T-helper 17 cell (primary cell): ENCODE data around the gene EIF1AX. TPM values are rescaled to one million over a fixed set of nuclear protein-coding genes. Genes with fewer than 3 reads are reported as not detected.
A peak's percentile ranks its signal among the peaks of the same experiment; 100 is the strongest.
"Not testable (repeated sequence)": the region's sequence is repeated elsewhere in the genome, so short reads cannot be mapped to it uniquely, and the experiment has no call there.

ENCODE experiments used
- ATAC-seq: fragments of 150-1000 bp; cut with Tn5 transposase; 2 replicates; pipeline ENCODE4 v1.10.0; 2021; ENCODE audit warnings: mild to moderate bottlenecking, moderate library complexity
- DNase-seq, 3 donors: peaks; one replicate each; pipeline versions ENCODE4 v3.0.0 to v3.0.0-alpha.2; 2020 to 2021
- H3K9me3 ChIP-seq: one replicate; pipeline ENCODE4 v1.7.0; 2013; ENCODE audit warnings: low read length, mild to moderate bottlenecking; ENCODE audit not compliant: control insufficient read depth, poor library complexity, severe bottlenecking
- H3K27ac Mint-ChIP-seq: one replicate; pipeline ENCODE4 v1.8.0; 2022; ENCODE audit warnings: mild to moderate bottlenecking, moderate library complexity, mixed read lengths
- H3K27me3 Mint-ChIP-seq: one replicate; pipeline ENCODE4 v1.8.0; 2022; ENCODE audit warnings: mixed read lengths
- H3K36me3 Mint-ChIP-seq: one replicate; pipeline ENCODE4 v1.8.0; 2022; ENCODE audit warnings: low read depth, mixed read lengths
- H3K4me1 Mint-ChIP-seq: one replicate; pipeline ENCODE4 v1.8.0; 2022; ENCODE audit warnings: mild to moderate bottlenecking, mixed read lengths
- H3K4me3 Mint-ChIP-seq: one replicate; pipeline ENCODE4 v1.8.0; 2022; ENCODE audit warnings: mild to moderate bottlenecking, moderate library complexity, mixed read lengths
- total RNA-seq, 4 donors: library from RNA in 2 of 4; stranded (reverse) in 2 of 4; gene quantifications; one replicate each; pipeline ENCODE4 v1.2.3 and lab custom pipeline; 2022 to 2026

EIF1AX gene
- total RNA-seq (10 to 100 TPM; 34.3 to 36.5 TPM), total RNA-seq (lab: John Stamatoyannopoulos, UW) (73.5 to 80.8 reads per million in 2 donors)

GRCh38 chrX:20141281-20142220, at the start of gene EIF1AX:
EIF1AX (minus strand) TSS chrX:20141838; CDS start chrX:20141640, 198 bp downstream.
- Mint-ChIP-seq H3K27ac (peak within 1 kb of the TSS; percentile 87), H3K36me3 (no peaks in the 10 kb centered on the region), H3K4me1 (peaks cover 11% of the 10 kb centered on the region), H3K27me3 (no peaks in the 10 kb centered on the region), H3K4me3 (peak within 1 kb of the TSS; percentile 86)
- H3K9me3 ChIP-seq, result no peaks in the 10 kb centered on the region
- ATAC-seq (peak; percentile 99), DNase-seq (peak; percentile 84 to 92 (median 88))

GRCh38 chrX:20189171-20189570, 47.5 kb upstream of the EIF1AX start:
- peaks cover 3% of the 10 kb centered on the region for H3K36me3 Mint-ChIP-seq
- DNase-seq (no peak), ATAC-seq (no peak)
- no peaks in the 10 kb centered on the region for H3K9me3 ChIP-seq
- H3K4me3 Mint-ChIP-seq, result no peak overlapping the region
- H3K4me1 Mint-ChIP-seq, result peaks cover 8% of the 10 kb centered on the region
- H3K27ac Mint-ChIP-seq, result peak overlapping the region; percentile 53
- no peaks in the 10 kb centered on the region for H3K27me3 Mint-ChIP-seq

- Mint-ChIP-seq H3K4me1 (peaks cover 14% of the 10 kb centered on the region), H3K36me3 (peaks cover 4% of the 10 kb centered on the region), H3K4me3 (no peak overlapping the region), H3K27ac (peak overlapping the region; percentile 56), H3K27me3 (no peaks in the 10 kb centered on the region)
- H3K9me3 ChIP-seq, result no peaks in the 10 kb centered on the region
- DNase-seq, result no peak
- ATAC-seq, result peak; percentile 32
Observed at GRCh38 chrX:20181598-20182329, 40.1 kb upstream of the EIF1AX start.

- Mint-ChIP-seq H3K4me3 (no peak overlapping the region), H3K36me3 (peaks cover 4% of the 10 kb centered on the region), H3K27me3 (no peaks in the 10 kb centered on the region), H3K4me1 (peaks cover 9% of the 10 kb centered on the region), H3K27ac (no peak overlapping the region)
- no peaks in the 10 kb centered on the region for H3K9me3 ChIP-seq
- DNase-seq (no peak), ATAC-seq (no peak)
Observed at GRCh38 chrX:20177093-20177492, 35.5 kb upstream of the EIF1AX start.

GRCh38 chrX:20173856-20174255, 32.2 kb upstream of the EIF1AX start:
- ATAC-seq (no peak), DNase-seq (no peak)
- no peaks in the 10 kb centered on the region for H3K9me3 ChIP-seq
- H3K27me3 Mint-ChIP-seq, result no peaks in the 10 kb centered on the region
- no peak overlapping the region for H3K27ac Mint-ChIP-seq
- peaks cover 2% of the 10 kb centered on the region for H3K4me1 Mint-ChIP-seq
- no peak overlapping the region for H3K4me3 Mint-ChIP-seq
- H3K36me3 Mint-ChIP-seq, result peaks cover 2% of the 10 kb centered on the region

GRCh38 chrX:20173313-20173712, 31.7 kb upstream of the EIF1AX start:
- no peaks in the 10 kb centered on the region for H3K27me3 Mint-ChIP-seq
- H3K4me1 Mint-ChIP-seq, result peaks cover 2% of the 10 kb centered on the region
- H3K9me3 ChIP-seq, result no peaks in the 10 kb centered on the region
- H3K4me3 Mint-ChIP-seq, result no peak overlapping the region
- H3K36me3 Mint-ChIP-seq, result peaks cover under 1% of the 10 kb centered on the region
- ATAC-seq (no peak), DNase-seq (no peak)
- no peak overlapping the region for H3K27ac Mint-ChIP-seq

GRCh38 chrX:20171887-20172286, 30.2 kb upstream of the EIF1AX start:
- Mint-ChIP-seq H3K36me3 (peaks cover 4% of the 10 kb centered on the region), H3K4me1 (no peaks in the 10 kb centered on the region), H3K27ac (no peak overlapping the region), H3K4me3 (no peak overlapping the region), H3K27me3 (no peaks in the 10 kb centered on the region)
- H3K9me3 ChIP-seq, result no peaks in the 10 kb centered on the region
- no peak for ATAC-seq
- DNase-seq, result no peak

- not testable (repeated sequence) for H3K27me3 Mint-ChIP-seq, H3K4me3 Mint-ChIP-seq, ATAC-seq, DNase-seq, H3K4me1 Mint-ChIP-seq, H3K27ac Mint-ChIP-seq, H3K9me3 ChIP-seq, H3K36me3 Mint-ChIP-seq
Observed at GRCh38 chrX:20162516-20162915, 20.9 kb upstream of the EIF1AX start.

GRCh38 chrX:20159797-20160385, 18.3 kb upstream of the EIF1AX start:
- ATAC-seq (no peak), DNase-seq (no peak)
- Mint-ChIP-seq H3K27me3 (no peaks in the 10 kb centered on the region), H3K4me1 (peaks cover 4% of the 10 kb centered on the region), H3K4me3 (no peak overlapping the region), H3K27ac (peak overlapping the region; percentile 57), H3K36me3 (peaks cover 7% of the 10 kb centered on the region)
- H3K9me3 ChIP-seq, result no peaks in the 10 kb centered on the region

- Mint-ChIP-seq H3K4me1 (no peaks in the 10 kb centered on the region), H3K27me3 (no peaks in the 10 kb centered on the region), H3K36me3 (peaks cover 2% of the 10 kb centered on the region), H3K4me3 (no peak overlapping the region), H3K27ac (no peak overlapping the region)
- DNase-seq (no peak), ATAC-seq (no peak)
- no peaks in the 10 kb centered on the region for H3K9me3 ChIP-seq
Observed at GRCh38 chrX:20151689-20152088, 10.1 kb upstream of the EIF1AX start.

GRCh38 chrX:20149326-20149725, 7.7 kb upstream of the EIF1AX start:
- Mint-ChIP-seq H3K36me3 (peaks cover 2% of the 10 kb centered on the region), H3K27ac (no peak overlapping the region)

GRCh38 chrX:20147561-20147960, 5.9 kb upstream of the EIF1AX start:
- Mint-ChIP-seq H3K27ac (peak overlapping the region; percentile 57), H3K36me3 (no peaks in the 10 kb centered on the region), H3K4me1 (peaks cover 3% of the 10 kb centered on the region), H3K4me3 (no peak overlapping the region), H3K27me3 (no peaks in the 10 kb centered on the region)
- ATAC-seq (no peak), DNase-seq (no peak)
- H3K9me3 ChIP-seq, result no peaks in the 10 kb centered on the region

More at GRCh38 chrX:20149326-20149725, 7.7 kb upstream of the EIF1AX start:
- no peaks in the 10 kb centered on the region for H3K27me3 Mint-ChIP-seq
- DNase-seq (no peak), ATAC-seq (no peak)
- H3K4me3 Mint-ChIP-seq, result no peak overlapping the region
- no peaks in the 10 kb centered on the region for H3K9me3 ChIP-seq
- H3K4me1 Mint-ChIP-seq, result peaks cover 3% of the 10 kb centered on the region

GRCh38 chrX:20144491-20144890, 2.9 kb upstream of the EIF1AX start:
- no peak overlapping the region for H3K4me3 Mint-ChIP-seq
- H3K9me3 ChIP-seq, result no peaks in the 10 kb centered on the region
- ATAC-seq (no peak), DNase-seq (no peak)
- no peak overlapping the region for H3K27ac Mint-ChIP-seq
- no peaks in the 10 kb centered on the region for H3K27me3 Mint-ChIP-seq
- H3K4me1 Mint-ChIP-seq, result peaks cover 5% of the 10 kb centered on the region
- no peaks in the 10 kb centered on the region for H3K36me3 Mint-ChIP-seq
